LNCAP (cell line): Measurements from ENCODE around the gene OSBPL1A.

ENCODE experiments used
- CTCF ChIP-seq: fragments of 450-650 bp; IDR thresholded peaks from 2 replicates; pipeline ENCODE4 v1.5.1; 2017; ENCODE audit warnings: mild to moderate bottlenecking

Gene OSBPL1A

GRCh38 chr18:24231773-24232735 is 165.6 kb downstream of the OSBPL1A start:
- TF ChIP-seq CTCF, result no peak

- TF ChIP-seq CTCF, result no peak
Measured at GRCh38 chr18:24230766-24231165, 166.9 kb downstream of the OSBPL1A start.

GRCh38 chr18:24228667-24229041 is 169.0 kb downstream of the OSBPL1A start:
- TF ChIP-seq CTCF, result no peak

DNA sequence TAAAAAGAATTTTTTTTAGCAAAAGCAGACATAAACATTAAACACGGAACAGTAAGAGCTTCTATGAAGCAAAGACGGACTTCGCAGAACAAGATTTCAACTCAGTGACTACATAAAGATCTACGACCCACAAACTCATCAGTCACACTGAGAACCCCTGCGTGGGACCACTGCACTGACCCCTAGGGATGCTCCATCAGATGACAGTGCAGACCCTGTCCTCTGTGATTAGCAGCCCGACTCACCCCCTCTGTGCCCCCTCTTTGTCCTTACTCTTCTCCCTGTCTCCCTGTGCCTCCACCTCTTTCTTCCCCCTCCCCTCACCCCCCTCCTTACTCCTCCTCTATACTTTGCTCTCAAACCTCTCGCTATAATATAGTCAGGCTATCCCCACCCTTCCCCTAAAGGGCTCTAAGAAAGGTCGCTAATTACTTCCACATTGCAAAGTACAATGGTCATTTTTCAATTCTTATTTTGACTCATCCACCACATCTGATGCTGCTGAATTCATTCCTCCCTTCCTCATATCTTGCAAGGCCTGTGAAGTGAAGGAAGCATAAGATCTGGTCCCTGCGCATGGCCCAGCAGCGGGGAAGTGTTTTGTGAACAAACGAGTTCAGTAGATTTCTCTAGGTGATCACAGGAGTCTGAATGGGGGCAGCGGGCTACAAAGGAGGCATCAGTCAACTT is 169.5 kb downstream of the OSBPL1A start:
- TF ChIP-seq CTCF, result no peak

DNA sequence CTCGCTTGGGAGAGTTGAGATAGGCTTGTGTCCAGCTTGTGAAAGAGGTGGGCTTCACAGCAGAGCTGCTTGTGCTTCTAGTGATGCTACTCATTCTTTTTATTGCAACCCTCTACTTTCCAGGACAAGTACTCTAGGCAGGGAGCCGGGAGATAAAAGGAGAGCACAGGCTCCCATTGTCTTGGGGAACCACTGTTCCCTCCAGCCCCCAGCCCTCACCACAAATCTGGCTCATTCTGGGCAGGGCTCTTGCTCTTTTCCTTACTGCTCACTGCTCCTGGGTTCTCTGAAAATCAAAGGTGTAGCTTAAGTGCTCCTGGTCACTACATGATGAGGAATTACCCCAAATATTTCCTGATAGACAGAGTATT is 177.3 kb downstream of the OSBPL1A start:
- no peak for TF ChIP-seq CTCF

GRCh38 chr18:24219561-24220317 is 177.9 kb downstream of the OSBPL1A start:
- TF ChIP-seq CTCF, result no peak

- TF ChIP-seq CTCF, result no peak
Measured at GRCh38 chr18:24214913-24215312, 182.7 kb downstream of the OSBPL1A start.
